Keratinocyte (primary cell): ENCODE data around the gene TMIGD2. TPM values are rescaled to one million over a fixed set of nuclear protein-coding genes. Genes with fewer than 3 reads are reported as not detected.

ENCODE experiments used
- DNase-seq: peaks from one replicate; pipeline ENCODE4 v3.0.0-alpha.2; 2011; ENCODE audit warnings: low read depth, missing footprints, low spot score
- FAIRE-seq: peaks from 2 replicates; lab custom pipeline; 2011; peaks lifted over from hg19 to GRCh38; lab: Jason Lieb, UNC
- H2AFZ ChIP-seq: 2 replicates; pipeline ENCODE4 v1.6.0; 2012; ENCODE audit warnings: low read length, control low read depth, inconsistent platforms; ENCODE audit not compliant: control insufficient read depth
- H3K27ac ChIP-seq: 2 replicates; pipeline ENCODE4 v1.5.1; 2011; ENCODE audit warnings: low read length; ENCODE audit not compliant: control insufficient read depth, insufficient read depth
- H3K27me3 ChIP-seq: 3 replicates; pipeline ENCODE4 v1.6.0; 2011; ENCODE audit warnings: low read length; ENCODE audit not compliant: control insufficient read depth, insufficient read depth; ENCODE audit errors: extremely low read depth
- H3K36me3 ChIP-seq, 2 experiments: 2 replicates in 1 of 2; 3 replicates in 1 of 2; pipeline ENCODE4 v1.5.1; 2011; ENCODE audit warnings: low read length in 2 of 2, mild to moderate bottlenecking in 1 of 2; ENCODE audit not compliant: control insufficient read depth in 2 of 2, insufficient read depth in 2 of 2; ENCODE audit errors: extremely low read depth in 1 of 2
- H3K4me1 ChIP-seq: 3 replicates; pipeline ENCODE4 v1.5.1; 2011; ENCODE audit warnings: low read length; ENCODE audit not compliant: control insufficient read depth, insufficient read depth; ENCODE audit errors: extremely low read depth
- H3K4me2 ChIP-seq: 3 replicates; pipeline ENCODE4 v1.6.0; 2011; ENCODE audit warnings: low read depth, low read length; ENCODE audit not compliant: control insufficient read depth, insufficient read depth; ENCODE audit errors: extremely low read depth
- H3K4me3 ChIP-seq, 3 experiments: fragments of 200-600 bp in 1 of 3; sonication (generic) in 1 of 3; 2 replicates in 2 of 3; 3 replicates in 1 of 3; pipeline ENCODE4 v1.5.1; 2011 to 2016; ENCODE audit warnings: low read length in 3 of 3, mild to moderate bottlenecking in 3 of 3, control low read depth in 2 of 3, inconsistent platforms in 1 of 3, low read depth in 1 of 3, mixed read lengths in 1 of 3, mixed run types in 1 of 3, moderate library complexity in 1 of 3; ENCODE audit not compliant: control insufficient read depth in 2 of 3, insufficient read depth in 2 of 3; ENCODE audit errors: extremely low read depth in 1 of 3
- H3K79me2 ChIP-seq: 2 replicates; pipeline ENCODE4 v1.6.0; 2012; ENCODE audit warnings: low read length; ENCODE audit not compliant: control insufficient read depth, insufficient read depth
- H3K9ac ChIP-seq: 3 replicates; pipeline ENCODE4 v1.6.0; 2011; ENCODE audit warnings: low read length; ENCODE audit not compliant: control insufficient read depth, insufficient read depth; ENCODE audit errors: extremely low read depth
- H3K9me1 ChIP-seq: 3 replicates; pipeline ENCODE4 v1.6.0; 2011; ENCODE audit warnings: low read length; ENCODE audit not compliant: control insufficient read depth, insufficient read depth; ENCODE audit errors: extremely low read depth
- H3K9me3 ChIP-seq: 2 replicates; pipeline ENCODE4 v1.5.1; 2012; ENCODE audit warnings: low read depth, low read length; ENCODE audit not compliant: control insufficient read depth
- H4K20me1 ChIP-seq: 3 replicates; pipeline ENCODE4 v1.6.0; 2011; ENCODE audit warnings: low read length; ENCODE audit not compliant: control insufficient read depth, insufficient read depth; ENCODE audit errors: extremely low read depth
- EZH2 ChIP-seq: IDR thresholded peaks from one replicate; pipeline ENCODE4 v1.6.1; 2012; ENCODE audit warnings: inconsistent platforms, mild to moderate bottlenecking, low read length, moderate library complexity
- dilution Hi-C: fragments of 300-500 bp; cut with MboI; formaldehyde crosslinking; loops from one replicate; pipeline ENCODE4 v1.7.0; 2020; ENCODE audit warnings: low sequenced_read_pairs; ENCODE audit not compliant: extremely low pct_ligation_motif_present
- polyA plus RNA-seq, 5 experiments: library from polyadenylated mRNA; depleted of rRNA in 3 of 5; stranded (reverse) in 3 of 5; stranded (forward) in 1 of 5; unstranded in 1 of 5; fragments of >200 nt; gene quantifications; 1 replicate in 1 of 5; 2 replicates in 3 of 5; 3 replicates in 1 of 5; pipeline versions ENCODE4 v1.2.1 to v1.2.3, GENCODE V29; 2011 to 2012; ENCODE audit warnings: missing spikeins in 2 of 5, low read depth in 1 of 5, low replicate concordance in 1 of 5
- TF ChIP-seq, protein P1 (sequence below), 3 experiments: IDR thresholded peaks in 1 of 3; conservative IDR thresholded peaks in 1 of 3; optimal IDR thresholded peaks in 1 of 3; 2 replicates in 2 of 3; 3 replicates in 1 of 3; pipeline versions ENCODE3 to v1.5.1; 2011; ENCODE audit warnings: low read length in 3 of 3, mild to moderate bottlenecking in 3 of 3, moderate library complexity in 2 of 3, control low read depth in 1 of 3, inconsistent platforms in 1 of 3; ENCODE audit not compliant: insufficient read depth in 2 of 3; ENCODE audit errors: extremely low read depth in 1 of 3

TMIGD2 gene
- polyA plus RNA-seq, 1 donor (not counting 4 experiments of a cell fraction or from before 2014, with no cell fraction given) = not detected

DNA sequence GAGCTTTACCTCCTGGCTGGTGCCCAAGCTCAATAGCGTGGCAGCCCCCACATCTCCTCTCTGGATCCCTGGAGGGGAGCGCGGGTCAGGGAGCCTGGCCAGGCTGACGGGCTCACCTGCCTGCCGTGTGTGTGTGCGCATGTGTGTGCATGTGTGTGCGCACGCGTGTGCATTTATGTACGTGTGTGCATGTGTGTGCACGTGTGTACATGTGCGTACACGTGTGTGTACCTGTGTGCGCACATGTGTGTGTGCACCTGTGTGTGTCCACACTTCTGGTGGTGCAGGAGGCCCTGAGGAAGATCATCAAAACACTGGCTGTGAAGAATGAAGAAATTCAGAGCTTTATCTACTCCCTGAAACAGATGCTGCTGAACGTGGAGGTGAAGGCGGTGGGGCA, 3.5 kb upstream of the TMIGD2 start:
- no peak for DNase-seq
- Histone ChIP-seq H3K4me3 (no peak overlapping the region), H3K27ac (no peak overlapping the region), H3K4me2 (no peak overlapping the region), H3K9me3 (no peaks in the 10 kb centered on the region), H3K9ac (no peak overlapping the region), H4K20me1 (no peaks in the 10 kb centered on the region), H2AFZ (no peak overlapping the region), H3K36me3 (no peaks in the 10 kb centered on the region), H3K9me1 (no peaks in the 10 kb centered on the region), H3K27me3 (no peaks in the 10 kb centered on the region), H3K79me2 (no peaks in the 10 kb centered on the region), H3K4me1 (no peaks in the 10 kb centered on the region)
- no peak for FAIRE-seq
- TF ChIP-seq, protein P1, sequence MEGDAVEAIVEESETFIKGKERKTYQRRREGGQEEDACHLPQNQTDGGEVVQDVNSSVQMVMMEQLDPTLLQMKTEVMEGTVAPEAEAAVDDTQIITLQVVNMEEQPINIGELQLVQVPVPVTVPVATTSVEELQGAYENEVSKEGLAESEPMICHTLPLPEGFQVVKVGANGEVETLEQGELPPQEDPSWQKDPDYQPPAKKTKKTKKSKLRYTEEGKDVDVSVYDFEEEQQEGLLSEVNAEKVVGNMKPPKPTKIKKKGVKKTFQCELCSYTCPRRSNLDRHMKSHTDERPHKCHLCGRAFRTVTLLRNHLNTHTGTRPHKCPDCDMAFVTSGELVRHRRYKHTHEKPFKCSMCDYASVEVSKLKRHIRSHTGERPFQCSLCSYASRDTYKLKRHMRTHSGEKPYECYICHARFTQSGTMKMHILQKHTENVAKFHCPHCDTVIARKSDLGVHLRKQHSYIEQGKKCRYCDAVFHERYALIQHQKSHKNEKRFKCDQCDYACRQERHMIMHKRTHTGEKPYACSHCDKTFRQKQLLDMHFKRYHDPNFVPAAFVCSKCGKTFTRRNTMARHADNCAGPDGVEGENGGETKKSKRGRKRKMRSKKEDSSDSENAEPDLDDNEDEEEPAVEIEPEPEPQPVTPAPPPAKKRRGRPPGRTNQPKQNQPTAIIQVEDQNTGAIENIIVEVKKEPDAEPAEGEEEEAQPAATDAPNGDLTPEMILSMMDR (optimal IDR thresholded peaks at IDR 0.05 in 1 of 3, IDR thresholded peaks at IDR 0.05 in 1 of 3, conservative IDR thresholded peaks at IDR 0.05 in 1 of 3; ENCODE audit: extremely low read depth in 1 of 3, insufficient read depth in 2 of 3, low read length in 3 of 3) = no peak
- TF ChIP-seq EZH2 = no peak
- dilution Hi-C loops = no loop called here

DNA sequence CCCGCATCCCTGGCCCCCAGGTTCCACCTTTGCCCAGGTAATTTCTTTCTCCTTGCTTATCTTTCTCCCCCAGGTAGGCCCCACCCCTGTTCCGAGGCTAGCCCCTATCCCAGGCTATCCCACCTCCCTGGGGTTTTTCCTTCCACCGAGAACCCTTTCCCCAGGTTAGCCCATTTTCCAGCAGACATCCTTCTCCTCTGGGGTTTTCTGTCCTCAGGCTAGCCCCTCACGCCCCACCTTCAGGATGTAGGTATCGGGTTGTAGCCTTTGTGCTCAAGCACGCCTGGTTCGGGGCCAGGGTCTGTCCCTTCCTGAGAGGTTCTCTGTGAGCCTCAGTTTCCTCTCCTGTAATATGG, 3.0 kb upstream of the TMIGD2 start:
- Histone ChIP-seq H3K27me3 (no peaks in the 10 kb centered on the region), H3K79me2 (no peaks in the 10 kb centered on the region), H3K36me3 (no peaks in the 10 kb centered on the region), H3K27ac (no peak overlapping the region), H3K4me2 (no peak overlapping the region), H3K4me3 (no peak overlapping the region), H2AFZ (no peak overlapping the region), H3K9ac (no peak overlapping the region), H3K9me3 (no peaks in the 10 kb centered on the region), H3K4me1 (no peaks in the 10 kb centered on the region), H4K20me1 (no peaks in the 10 kb centered on the region), H3K9me1 (no peaks in the 10 kb centered on the region)
- TF ChIP-seq EZH2 = no peak
- TF ChIP-seq, protein P1 (optimal IDR thresholded peaks at IDR 0.05 in 1 of 3, IDR thresholded peaks at IDR 0.05 in 1 of 3, conservative IDR thresholded peaks at IDR 0.05 in 1 of 3; ENCODE audit: extremely low read depth in 1 of 3, insufficient read depth in 2 of 3, low read length in 3 of 3) = no peak
- dilution Hi-C loops = no loop called here
- no peak for DNase-seq
- no peak for FAIRE-seq
